HCT116 (cell line): ENCODE data around the gene CDH23. TPM values are rescaled to one million over a fixed set of nuclear protein-coding genes. Genes with fewer than 3 reads are reported as not detected.

Experiments
- ATAC-seq: fragments of 200-7000 bp; cut with Tn5 transposase; 2 replicates; pipeline ENCODE4 v1.9.1; 2020; ENCODE audit warnings: mild to moderate bottlenecking, moderate library complexity
- BruUV-seq: library from RNA; stranded (reverse); fragments of 400-500 nt; replicated peaks from 2 replicates; lab custom pipeline; 2021; lab: Mats Ljungman, UMichigan
- CTCF ChIA-PET: fragments of 300-600 bp; sonication (Branson Sonifier 250); formaldehyde crosslinking; loops from one replicate; lab custom pipeline; 2021; ENCODE audit warnings: antibody characterized with exemption; lab: Charles Lee
- POLR2A ChIA-PET: fragments of 300-600, 350-600 bp; sonication (Branson Sonifier 250); formaldehyde crosslinking; loops from one replicate; lab custom pipeline; 2021; ENCODE audit warnings: antibody characterized with exemption; lab: Charles Lee
- RAD21 ChIA-PET, 2 experiments: fragments of 300-600 bp; sonication (Branson Sonifier 250); formaldehyde crosslinking; loops; one replicate each; lab custom pipeline; 2023; ENCODE audit warnings: low total read pairs in 2 of 2; ENCODE audit not compliant: uncharacterized antibody in 2 of 2, unreplicated experiment in 2 of 2, low non-redundant PET in 1 of 2; lab: Charles Lee
- DNase-seq: peaks from one replicate; pipeline ENCODE4 v3.0.0-alpha.2; 2010; ENCODE audit warnings: low read depth, low spot score
- H2AFZ ChIP-seq: fragments of 200-600 bp; shearing (Covaris generic), sonication (generic); 2 replicates; pipeline ENCODE4 v1.6.1; 2017; ENCODE audit warnings: low read depth, mixed run types, mixed read lengths, antibody characterized with exemption, low read length; ENCODE audit not compliant: poor library complexity, severe bottlenecking
- H3K27ac ChIP-seq: 2 replicates; pipeline ENCODE4 v1.5.1; 2012; ENCODE audit warnings: low read depth, low read length
- H3K27me3 ChIP-seq: fragments of 200-600 bp; sonication (generic); 2 replicates; pipeline ENCODE4 v1.6.1; 2016; ENCODE audit warnings: mixed run types, low read length, mixed read lengths; ENCODE audit not compliant: insufficient read depth
- H3K36me3 ChIP-seq, 2 experiments: fragments of 200-500 bp in 1 of 2; fragments of 200-600 bp in 1 of 2; sonication (Bioruptor generic) in 1 of 2; sonication (generic) in 1 of 2; 2 replicates each; pipeline versions ENCODE4 v1.5.1 to v1.6.1; 2014 to 2016; ENCODE audit warnings: low read length in 2 of 2, inconsistent platforms in 1 of 2, mixed read lengths in 1 of 2, mixed run types in 1 of 2; ENCODE audit not compliant: insufficient read depth in 2 of 2, control insufficient read depth in 1 of 2
- H3K4me1 ChIP-seq, 2 experiments: fragments of 200-600 bp in 1 of 2; sonication (generic) in 1 of 2; 2 replicates each; pipeline versions ENCODE4 v1.5.1 to v1.6.1; 2012 to 2017; ENCODE audit warnings: low read length in 2 of 2, inconsistent platforms in 1 of 2, mild to moderate bottlenecking in 1 of 2, mixed read lengths in 1 of 2, mixed run types in 1 of 2, moderate library complexity in 1 of 2; ENCODE audit not compliant: insufficient read depth in 2 of 2, control insufficient read depth in 1 of 2
- H3K4me2 ChIP-seq: fragments of 200-600 bp; sonication (generic); 2 replicates; pipeline ENCODE4 v1.6.1; 2017; ENCODE audit warnings: mixed run types, low read length, mixed read lengths
- H3K4me3 ChIP-seq, 2 experiments: fragments of 200-600 bp in 1 of 2; sonication (generic) in 1 of 2; replicated peaks in 1 of 2; 2 replicates each; pipeline ENCODE4 v1.5.1; 2011 to 2016; ENCODE audit warnings: low read length in 2 of 2, control low read depth in 1 of 2, low read depth in 1 of 2, mild to moderate bottlenecking in 1 of 2, mixed read lengths in 1 of 2, mixed run types in 1 of 2
- H3K79me2 ChIP-seq: fragments of 200-600 bp; sonication (generic); 2 replicates; pipeline ENCODE4 v1.6.1; 2017; ENCODE audit warnings: mild to moderate bottlenecking, mixed run types, low read length, moderate library complexity, mixed read lengths; ENCODE audit not compliant: insufficient read depth
- H3K9ac ChIP-seq: fragments of 200-600 bp; sonication (generic); 2 replicates; pipeline ENCODE4 v1.6.1; 2016; ENCODE audit warnings: low read length, mixed read lengths
- H3K9me2 ChIP-seq: fragments of 200-600 bp; sonication (generic), shearing (Covaris generic); 2 replicates; pipeline ENCODE4 v1.6.1; 2017; ENCODE audit warnings: mixed run types, mild to moderate bottlenecking, moderate library complexity; ENCODE audit not compliant: insufficient read depth
- H3K9me3 ChIP-seq, 2 experiments: fragments of 200-500 bp in 1 of 2; fragments of 200-600 bp in 1 of 2; sonication (Bioruptor generic) in 1 of 2; sonication (generic) in 1 of 2; 2 replicates each; pipeline ENCODE4 v1.6.1; 2014 to 2017; ENCODE audit warnings: low read length in 2 of 2, mixed read lengths in 2 of 2, inconsistent platforms in 1 of 2, low read depth in 1 of 2, mild to moderate bottlenecking in 1 of 2, mixed run types in 1 of 2, moderate library complexity in 1 of 2; ENCODE audit not compliant: control insufficient read depth in 1 of 2, insufficient read depth in 1 of 2
- H4K20me1 ChIP-seq: fragments of 200-600 bp; sonication (generic), shearing (Covaris generic); 2 replicates; pipeline ENCODE4 v1.6.1; 2017; ENCODE audit warnings: mixed run types, mild to moderate bottlenecking, moderate library complexity; ENCODE audit not compliant: insufficient read depth
- CBX3 ChIP-seq: IDR thresholded peaks from 2 replicates; pipeline ENCODE4 v1.6.1; 2012; ENCODE audit warnings: low read depth
- EGR1 ChIP-seq: IDR thresholded peaks from 2 replicates; pipeline ENCODE4 v1.6.1; 2012; ENCODE audit warnings: low read depth
- EZH2 ChIP-seq: fragments of 200-600 bp; sonication (generic); IDR thresholded peaks from 2 replicates; pipeline ENCODE4 v1.6.1; 2017; ENCODE audit warnings: antibody characterized with exemption, mixed run types
- EZH2phosphoT487 ChIP-seq: fragments of 200-600 bp; IDR thresholded peaks from 2 replicates; pipeline ENCODE4 v1.6.1; 2018; ENCODE audit warnings: antibody characterized with exemption, borderline replicate concordance
- FOSL1 ChIP-seq: IDR thresholded peaks from 2 replicates; pipeline ENCODE4 v1.6.1; 2012; ENCODE audit warnings: low read depth
- POLR2A ChIP-seq: IDR thresholded peaks from 2 replicates; pipeline ENCODE4 v1.7.0; 2011; ENCODE audit warnings: borderline replicate concordance; ENCODE audit not compliant: insufficient read depth, insufficient read length; ENCODE audit errors: extremely low read depth
- REST ChIP-seq: IDR thresholded peaks from 2 replicates; pipeline ENCODE4 v1.6.1; 2012; ENCODE audit warnings: low read depth
- SIN3A ChIP-seq: IDR thresholded peaks from 2 replicates; pipeline ENCODE4 v1.6.1; 2012; ENCODE audit warnings: low read depth
- SP1 ChIP-seq: IDR thresholded peaks from 2 replicates; pipeline ENCODE4 v1.6.1; 2012; ENCODE audit warnings: low read depth
- YY1 ChIP-seq: IDR thresholded peaks from 2 replicates; pipeline ENCODE4 v1.6.1; 2011; ENCODE audit warnings: low read length, low read depth, moderate library complexity, mild to moderate bottlenecking; ENCODE audit not compliant: insufficient replicate concordance; ENCODE audit errors: extremely low read depth
- ZFX ChIP-seq: fragments of 450-650 bp; IDR thresholded peaks from 2 replicates; pipeline ENCODE4 v1.6.1; 2017
- ZNF274 ChIP-seq: fragments of 200-500 bp; sonication (Bioruptor generic); IDR thresholded peaks from 2 replicates; pipeline ENCODE4 v1.6.1; 2014; ENCODE audit warnings: mild to moderate bottlenecking, low read depth, low read length, inconsistent platforms
- intact Hi-C: fragments of 100-400 bp; cut with micrococcal nuclease; formaldehyde crosslinking; loops from 2 replicates; pipeline ENCODE4 v1.10.0; 2022
- total RNA-seq: library from RNA; stranded (reverse); gene quantifications from one replicate; pipeline ENCODE4 v1.2.1, GENCODE V29; 2021; ENCODE audit not compliant: unreplicated experiment
- TF ChIP-seq, protein P1 (sequence below): IDR thresholded peaks from 2 replicates; pipeline ENCODE4 v1.6.1; 2012

Gene CDH23
- total RNA-seq, 1 experiment from 2014 or later, result not detected

- no peak for ATAC-seq
- no TSS peak for BruUV-seq
- H2AFZ ChIP-seq, result no peak overlapping the region
- no peaks in the 10 kb centered on the region for H3K79me2 ChIP-seq
- H3K27me3 ChIP-seq, result no peaks in the 10 kb centered on the region
- no peak overlapping the region for H3K9ac ChIP-seq
- intact Hi-C loops, result no loop called here
- ChIA-PET CTCF (interaction anchor here (0.8 to 0.9 kb wide), 2 partner anchors 80 to 380 kb away, joined by 3 read pairs; no protein-coding TSS in a partner anchor), POLR2A (no interaction called here), RAD21 (no interaction called here)
- H3K9me3 ChIP-seq, result no peaks in the 10 kb centered on the region
- no peak overlapping the region for H3K4me2 ChIP-seq
- H3K27ac ChIP-seq, result no peak overlapping the region
- no peaks in the 10 kb centered on the region for H4K20me1 ChIP-seq
- DNase-seq, result no peak
- H3K4me3 ChIP-seq, result no peak overlapping the region
- no peaks in the 10 kb centered on the region for H3K9me2 ChIP-seq
- TF ChIP-seq FOSL1, result no peak
- TF ChIP-seq SIN3A, result no peak
- TF ChIP-seq CBX3, result no peak
- TF ChIP-seq ZFX, result no peak
- TF ChIP-seq EGR1, result no peak
- no peak for TF ChIP-seq EZH2phosphoT487
- TF ChIP-seq EZH2, result no peak
- no peak for TF ChIP-seq POLR2A
- TF ChIP-seq, protein P1, sequence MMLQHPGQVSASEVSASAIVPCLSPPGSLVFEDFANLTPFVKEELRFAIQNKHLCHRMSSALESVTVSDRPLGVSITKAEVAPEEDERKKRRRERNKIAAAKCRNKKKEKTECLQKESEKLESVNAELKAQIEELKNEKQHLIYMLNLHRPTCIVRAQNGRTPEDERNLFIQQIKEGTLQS, result no peak
- no peak for TF ChIP-seq YY1
- no peak for TF ChIP-seq ZNF274
- no peak for TF ChIP-seq SP1
- no peak for TF ChIP-seq REST
- peaks cover 0 to 8% of the 10 kb centered on the region in 2 experiments; a peak in 1 of 4 replicates for H3K4me1 ChIP-seq
- no peaks in the 10 kb centered on the region for H3K36me3 ChIP-seq
Measured at GRCh38 chr10:71693377-71693776, 296.7 kb downstream of the CDH23 start.
